DMS53 treated with DMSO at 0.1 percent for 48 hours (cell line): ENCODE results near the gene PLXDC2.
A peak's percentile ranks its signal among the peaks of the same experiment; 100 is the strongest.

Experiments used
- DNase-seq: peaks from one replicate; lab custom pipeline; 2025; ENCODE audit not compliant: unreplicated experiment; lab: John Stamatoyannopoulos, UW

The PLXDC2 gene

GRCh38 chr10:19908991-19909696 is 92.9 kb downstream of the PLXDC2 start:
- no peak for DNase-seq

- no peak for DNase-seq
Measured at GRCh38 chr10:19911886-19912285, 95.7 kb downstream of the PLXDC2 start.

- no peak for DNase-seq
Measured at GRCh38 chr10:19913987-19914386, 97.8 kb downstream of the PLXDC2 start.

- DNase-seq, result no peak
Measured at GRCh38 chr10:19915125-19915524, 98.9 kb downstream of the PLXDC2 start.

GRCh38 chr10:19915816-19916215 is 99.6 kb downstream of the PLXDC2 start:
- DNase-seq, result no peak

- DNase-seq, result no peak
Measured at GRCh38 chr10:19917751-19918478, 101.7 kb downstream of the PLXDC2 start.

- DNase-seq, result peak; percentile 52
Measured at GRCh38 chr10:19918794-19919193, 102.6 kb downstream of the PLXDC2 start.

GRCh38 chr10:19919671-19920070 is 103.4 kb downstream of the PLXDC2 start:
- no peak for DNase-seq

- DNase-seq, result no peak
Measured at GRCh38 chr10:19920075-19920726, 104.0 kb downstream of the PLXDC2 start.

GRCh38 chr10:19921300-19922140 is 105.3 kb downstream of the PLXDC2 start:
- no peak for DNase-seq

- peak; percentile 66 for DNase-seq
Measured at GRCh38 chr10:19922236-19922963, 106.2 kb downstream of the PLXDC2 start.

- DNase-seq, result no peak
Measured at GRCh38 chr10:19925064-19925463, 108.8 kb downstream of the PLXDC2 start.

GRCh38 chr10:19928936-19929335 is 112.7 kb downstream of the PLXDC2 start:
- DNase-seq, result no peak

- no peak for DNase-seq
Measured at GRCh38 chr10:19929506-19930140, 113.4 kb downstream of the PLXDC2 start.

- peak; percentile 70 for DNase-seq
Measured at GRCh38 chr10:19930936-19931893, 115.0 kb downstream of the PLXDC2 start.

- DNase-seq, result peak; percentile 44
Measured at GRCh38 chr10:19931894-19932590, 115.8 kb downstream of the PLXDC2 start.

GRCh38 chr10:19932806-19933371 is 116.7 kb downstream of the PLXDC2 start:
- no peak for DNase-seq

GRCh38 chr10:19933772-19934171 is 117.5 kb downstream of the PLXDC2 start:
- no peak for DNase-seq
